Measurements from ENCODE around the gene MXD4. TPM values are rescaled to one million over a fixed set of nuclear protein-coding genes. Genes with fewer than 3 reads are reported as not detected.

Gene MXD4
- polyA plus RNA-seq, 1 donor: 59.0 TPM

DNA sequence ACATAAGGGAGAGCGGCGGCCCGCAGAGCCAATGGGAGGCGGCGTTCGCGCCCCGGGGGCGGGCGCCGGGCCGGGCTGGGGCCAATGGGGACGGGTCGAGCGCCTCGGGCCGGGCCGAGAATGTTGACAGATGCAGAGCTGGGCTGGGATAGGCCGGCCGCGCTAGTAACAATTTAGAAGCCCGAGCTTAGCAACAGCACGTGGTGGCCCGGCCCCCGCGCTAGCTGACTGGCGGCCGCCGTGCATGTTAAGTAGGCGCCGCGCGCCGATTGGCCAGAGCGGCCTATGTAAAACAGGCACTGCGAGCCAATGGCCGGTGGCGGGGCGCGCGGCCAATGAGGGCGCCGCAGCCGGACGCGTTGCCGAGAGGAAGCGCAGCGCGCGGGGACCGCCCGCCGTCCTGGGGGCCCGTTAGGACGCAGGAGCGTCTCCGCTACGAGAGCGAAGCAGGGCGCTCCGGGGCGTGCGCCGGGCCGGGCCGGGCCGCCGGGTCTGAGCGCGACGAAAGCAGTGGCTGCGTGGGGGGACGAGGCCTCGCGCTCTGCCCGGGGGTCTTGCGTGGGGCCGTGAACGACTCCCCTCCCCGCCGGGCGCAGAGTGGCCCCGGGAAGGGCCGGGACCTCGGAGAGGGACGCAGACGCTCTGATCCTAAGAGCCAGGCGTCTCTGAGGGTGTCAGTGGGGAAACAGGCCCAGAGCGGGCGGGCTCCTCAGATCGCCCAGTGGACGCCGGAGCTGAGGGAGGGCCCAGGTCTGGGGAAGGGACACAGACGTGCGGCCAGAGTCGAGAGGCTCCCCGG, 435 bp upstream of the MXD4 start:
- peak; percentile 96 for DNase-seq (ENCODE audit: low read depth)

- no peak for DNase-seq (ENCODE audit: low read depth)
Measured at GRCh38 chr4:2261110-2261852, 628 bp downstream of the MXD4 start.

GRCh38 chr4:2260344-2261109, 1.4 kb downstream of the MXD4 start:
- no peak for DNase-seq (ENCODE audit: low read depth)

DNA sequence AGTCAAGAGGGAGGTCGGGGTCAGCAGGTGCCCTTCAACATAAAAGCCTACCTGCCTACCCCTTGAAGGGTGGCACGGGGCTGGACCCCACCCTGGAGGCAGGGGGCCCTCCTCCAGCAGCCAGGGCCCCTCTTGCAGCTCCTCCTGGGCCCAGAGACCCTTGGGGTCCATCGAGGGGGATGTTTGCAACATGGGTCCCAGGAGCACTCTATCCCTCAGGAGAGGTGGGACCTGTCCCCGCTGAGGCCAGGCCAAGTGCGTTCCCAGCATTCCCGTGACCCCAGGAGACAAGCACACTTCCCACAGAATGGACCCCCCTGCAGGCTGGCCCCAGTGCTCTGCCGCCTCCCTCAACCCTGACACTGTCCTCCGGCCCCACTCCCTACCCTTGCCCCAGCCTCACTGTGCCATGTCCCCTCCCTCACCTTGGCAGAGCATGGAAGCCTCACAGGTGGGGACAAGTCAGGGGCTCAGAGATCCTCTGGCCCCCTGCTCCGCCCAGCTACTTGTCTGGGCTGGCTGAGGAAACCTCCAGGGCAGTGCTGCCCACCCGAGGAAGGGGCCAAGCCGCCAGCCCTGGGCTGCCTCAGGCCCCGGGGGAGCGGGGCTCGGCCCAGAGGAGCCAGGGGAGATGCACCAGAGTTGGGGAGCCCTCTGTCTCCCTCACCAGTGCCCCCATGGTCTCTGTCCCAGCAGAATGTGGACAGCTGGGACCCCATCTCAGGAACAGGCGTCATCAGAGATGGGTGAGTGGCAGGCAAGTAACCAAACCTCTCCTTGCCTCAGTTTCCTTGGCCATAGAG, 2.2 kb downstream of the MXD4 start:
- DNase-seq (ENCODE audit: low read depth): no peak

DNA sequence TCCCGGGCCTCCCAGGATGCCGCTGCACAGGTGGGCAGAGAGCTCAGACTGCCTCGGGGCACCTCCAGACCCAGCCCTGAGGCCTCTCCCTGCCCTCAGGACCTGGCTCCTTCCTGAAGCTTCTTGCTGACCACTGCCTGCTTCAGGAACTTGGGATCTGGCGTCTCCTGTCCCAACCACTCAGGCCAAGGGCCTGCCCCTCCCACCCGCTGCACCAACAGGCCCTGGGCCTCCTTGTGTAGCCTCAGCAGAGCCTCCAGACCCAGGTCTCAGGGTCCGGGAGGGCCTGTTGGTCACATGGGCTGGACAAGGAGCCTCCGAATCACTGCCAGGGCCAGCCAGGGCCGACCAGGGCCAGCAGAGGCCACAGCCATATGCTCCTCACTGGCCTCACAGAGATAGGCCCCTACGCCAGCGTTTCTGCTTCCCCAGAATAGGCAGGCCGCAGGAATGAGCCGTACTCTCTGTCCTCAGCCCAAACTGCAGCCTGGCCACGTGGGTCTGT, 2.8 kb downstream of the MXD4 start:
- DNase-seq (ENCODE audit: low read depth): no peak

DNA sequence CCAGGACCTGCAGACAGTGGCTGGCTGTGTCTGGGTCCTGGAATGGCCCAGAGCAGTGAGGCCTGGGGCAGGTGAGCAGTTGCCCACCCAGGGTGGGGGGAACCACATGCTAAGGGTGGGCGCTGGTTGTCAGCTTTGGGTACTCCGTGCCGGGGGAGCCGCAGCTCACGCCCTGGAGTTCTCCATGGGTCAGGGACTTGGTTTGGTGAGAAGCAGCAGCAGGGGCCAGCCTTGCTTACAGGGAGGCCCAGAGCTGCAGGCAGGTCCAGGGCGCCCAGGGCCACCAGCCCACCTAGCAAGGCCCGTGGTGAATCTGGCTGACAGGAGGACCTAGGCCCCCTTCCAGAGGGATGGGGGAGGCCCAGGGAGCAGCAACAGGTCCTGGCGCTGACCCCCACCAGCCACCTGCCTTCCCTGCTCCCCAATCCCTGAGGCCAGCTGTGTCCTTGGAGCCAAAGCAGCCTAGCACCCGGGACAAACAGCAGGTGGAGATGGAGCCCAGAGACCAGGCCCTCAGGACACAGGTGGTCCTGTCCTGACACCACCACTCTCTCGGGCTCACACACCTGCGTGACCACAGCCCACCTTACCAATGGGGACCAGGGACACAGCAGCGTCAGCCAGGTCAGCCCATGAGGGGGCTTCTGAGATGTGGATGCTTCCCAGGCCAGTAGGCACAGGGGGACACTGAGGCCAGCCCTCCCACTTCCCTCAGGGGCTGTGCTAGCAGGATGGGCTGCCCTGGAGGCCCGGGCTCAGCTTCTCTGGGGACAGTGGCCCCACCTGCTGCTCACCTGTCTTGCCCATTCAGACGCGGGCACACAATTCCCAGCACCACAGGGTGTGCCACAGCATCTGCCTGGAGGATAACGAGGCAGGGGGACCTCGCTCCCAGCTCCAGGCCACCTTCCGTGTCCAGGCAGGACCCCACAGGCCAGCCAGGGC, 3.5 kb downstream of the MXD4 start:
- DNase-seq (ENCODE audit: low read depth): no peak

DNA sequence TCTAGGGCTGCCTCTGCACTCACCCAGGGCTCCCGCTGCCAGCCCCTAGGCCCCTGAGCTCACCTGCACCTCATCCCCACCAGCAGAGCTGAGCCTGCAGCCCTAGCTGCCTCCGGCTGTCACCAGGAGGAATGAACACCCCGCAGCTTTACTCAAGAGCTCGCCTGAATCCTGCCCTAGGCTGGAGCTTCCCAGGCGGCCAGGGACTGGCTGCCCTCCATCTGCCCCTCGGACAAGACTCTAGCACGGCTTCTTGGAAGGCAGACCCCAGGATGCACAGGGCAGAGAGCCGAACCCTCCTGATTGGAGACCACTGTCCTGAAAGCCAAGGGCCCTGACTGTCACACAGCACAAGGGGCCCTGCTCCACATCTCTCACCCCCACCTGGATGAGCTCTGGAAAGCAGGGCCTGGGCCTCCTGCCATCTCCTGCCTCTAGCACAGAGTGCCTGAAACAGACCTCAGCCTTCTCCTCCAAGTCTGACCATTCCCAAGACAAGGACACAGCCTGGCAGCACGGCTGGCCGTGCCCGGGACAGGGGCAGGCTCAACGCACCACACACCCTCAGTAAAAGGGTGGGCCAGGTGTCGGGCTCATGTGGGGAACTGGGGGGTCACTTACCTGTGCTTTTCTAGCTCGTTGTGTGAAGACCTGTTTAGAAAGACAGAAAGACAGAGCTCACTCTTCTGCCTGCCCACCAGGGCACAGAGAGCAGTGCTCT, 4.4 kb downstream of the MXD4 start:
- DNase-seq (ENCODE audit: low read depth): no peak

- DNase-seq (ENCODE audit: low read depth): no peak
Measured at GRCh38 chr4:2256781-2257191, 5.1 kb downstream of the MXD4 start.

DNA sequence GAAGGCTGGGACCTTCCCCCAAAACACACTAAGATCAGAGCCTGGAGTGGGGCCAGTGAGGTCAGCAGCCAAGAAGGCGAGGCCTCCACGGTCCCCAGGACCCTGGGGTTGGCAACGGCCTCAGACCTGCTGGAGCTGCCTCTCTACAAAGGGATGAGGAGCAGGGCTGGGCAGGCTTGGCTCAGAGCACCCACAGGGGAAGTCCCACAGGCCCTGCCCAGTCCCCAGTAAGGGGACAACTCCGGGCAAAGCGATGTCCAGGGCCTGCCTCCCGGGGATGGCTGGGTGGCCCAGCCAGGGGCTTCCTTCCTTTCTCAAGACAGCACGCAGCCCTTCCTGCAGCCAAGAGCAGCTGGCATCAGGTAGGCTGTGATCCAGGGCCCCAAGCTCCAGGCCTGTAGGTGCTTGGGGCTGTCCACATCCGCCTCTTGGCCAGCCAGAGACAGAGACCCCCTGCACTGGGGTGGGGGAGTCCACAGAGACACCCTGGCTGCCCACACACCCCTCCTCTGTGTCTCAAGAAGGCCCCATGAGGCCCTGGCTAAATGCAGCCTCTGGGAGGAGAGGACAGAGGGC, 5.7 kb downstream of the MXD4 start:
- DNase-seq (ENCODE audit: low read depth): no peak

GRCh38 chr4:2255501-2256155, 6.3 kb downstream of the MXD4 start:
- no peak for DNase-seq (ENCODE audit: low read depth)

DNA sequence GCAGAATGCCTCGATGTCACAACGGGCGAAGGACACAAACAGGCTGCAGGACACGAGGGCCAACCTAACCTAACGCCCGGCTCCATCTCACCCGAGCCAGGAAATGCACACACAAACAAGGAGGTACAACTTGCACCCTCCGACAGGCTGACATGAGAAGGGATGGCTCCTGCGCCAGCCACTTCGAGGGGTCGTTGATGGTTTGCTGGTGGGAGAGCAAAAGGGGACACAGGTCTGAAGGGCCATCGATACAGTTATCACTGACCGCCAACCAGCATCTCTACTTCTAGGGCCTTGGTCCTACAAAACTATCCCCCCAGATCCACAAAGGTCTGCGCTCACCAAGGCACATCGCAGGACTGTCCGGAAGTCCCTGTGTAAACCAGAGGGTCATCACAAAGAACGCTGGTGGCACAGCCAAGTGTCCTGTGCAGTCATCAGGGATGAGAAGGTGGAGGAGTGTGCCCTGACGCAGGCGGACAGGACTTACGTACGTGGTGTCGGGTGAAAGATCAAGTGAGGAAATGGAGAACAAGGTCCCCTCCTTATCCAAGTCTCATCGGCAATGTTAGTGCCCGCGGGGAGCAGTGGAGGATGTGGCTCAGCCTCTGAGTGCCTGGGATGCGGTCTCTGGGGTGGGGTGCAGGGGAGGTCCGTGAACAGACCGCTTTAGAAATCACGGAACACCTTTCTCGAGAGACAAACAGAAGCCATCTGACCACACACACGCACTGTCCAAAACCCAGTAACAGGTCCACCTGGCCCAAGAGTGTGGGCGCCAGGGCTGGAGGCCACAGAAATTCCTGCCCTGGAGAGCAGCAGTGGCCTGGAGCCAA, 7.0 kb downstream of the MXD4 start:
- no peak for DNase-seq (ENCODE audit: low read depth)

DNA sequence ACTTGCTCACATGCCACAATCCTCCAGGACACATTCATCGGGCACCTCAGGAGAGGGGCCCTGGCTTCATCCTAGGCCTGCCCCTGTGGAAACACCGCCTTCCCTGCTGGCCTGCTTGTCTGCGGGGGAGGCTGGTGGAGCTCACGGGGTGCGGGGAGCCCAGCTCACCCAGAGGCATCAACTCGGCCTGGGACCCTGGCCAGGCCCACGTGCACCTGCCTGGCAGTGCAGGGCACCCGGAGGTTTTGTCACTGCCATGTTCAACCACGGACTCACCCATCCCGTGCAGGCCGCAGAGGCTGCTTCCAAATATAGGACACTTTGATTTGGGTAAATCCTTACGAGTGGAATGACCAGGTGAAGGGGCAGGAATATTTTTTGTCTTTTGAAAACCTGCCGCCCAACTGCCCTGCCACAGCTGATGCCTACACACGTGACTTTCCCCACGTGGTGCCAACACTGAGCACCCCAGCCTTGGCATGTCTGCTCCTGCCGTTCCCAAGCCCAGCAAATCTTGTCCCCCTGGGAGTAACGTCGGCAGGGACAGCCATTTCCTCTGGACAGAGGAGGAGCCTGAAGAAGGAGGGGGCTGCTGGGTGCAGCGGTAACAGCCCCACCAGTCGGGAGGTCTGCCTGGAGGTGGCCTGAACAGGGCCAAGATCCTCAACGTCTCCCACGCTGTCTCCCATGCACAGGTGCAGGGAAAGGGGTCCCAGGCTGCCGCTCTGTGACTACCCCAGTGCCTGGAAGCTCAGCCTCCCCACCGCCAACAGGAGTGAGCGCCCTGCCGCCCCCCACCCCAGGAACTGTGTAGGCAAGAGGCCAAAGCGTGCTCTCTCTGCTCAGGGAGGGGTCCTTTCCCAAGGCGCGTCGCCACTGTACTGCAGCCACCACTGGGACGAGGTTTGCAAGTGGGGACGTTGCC, 8.5 kb downstream of the MXD4 start:
- no peak for DNase-seq (ENCODE audit: low read depth)

- no peak for DNase-seq (ENCODE audit: low read depth)
Measured at GRCh38 chr4:2252530-2253091, 9.3 kb downstream of the MXD4 start.

- no peak for DNase-seq (ENCODE audit: low read depth)
Measured at GRCh38 chr4:2251795-2252529, 9.9 kb downstream of the MXD4 start.

DNA sequence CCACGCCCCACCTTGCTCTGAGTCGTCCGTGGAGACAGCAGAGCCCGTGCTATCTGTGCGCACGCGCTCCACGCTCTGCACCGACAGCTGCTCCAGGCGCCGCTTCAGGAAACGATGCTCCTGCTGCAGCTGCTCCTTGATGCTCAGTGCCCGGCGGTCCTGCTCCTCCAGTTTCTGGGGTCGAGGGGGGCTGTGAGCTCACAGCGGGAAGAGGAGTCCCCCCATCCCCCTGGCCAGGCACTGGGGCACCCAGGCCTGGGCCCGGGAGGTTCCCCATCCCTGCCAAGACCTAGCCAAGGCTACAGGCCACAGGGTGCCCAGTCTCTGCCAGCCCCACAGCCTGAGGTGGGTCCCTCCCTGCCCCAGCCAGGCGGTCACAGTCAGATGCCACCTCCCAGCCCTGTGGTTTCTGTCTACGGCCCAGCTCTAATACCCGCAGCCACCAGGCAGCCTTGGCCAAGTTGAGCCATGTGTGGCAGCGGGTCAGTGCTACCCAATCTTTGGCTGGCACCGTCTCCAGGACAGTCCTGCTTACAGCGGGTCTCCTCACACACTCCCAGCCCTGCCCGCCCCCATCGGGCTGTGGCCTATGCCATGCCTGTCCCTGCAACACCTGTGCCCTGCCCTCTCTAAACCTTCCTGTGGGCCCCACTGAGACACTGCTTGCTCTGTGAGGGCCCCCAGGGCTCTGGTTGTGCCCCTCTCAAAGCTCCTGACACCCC, 10.7 kb downstream of the MXD4 start:
- DNase-seq (ENCODE audit: low read depth): no peak

Data from forelimb muscle (tissue), 1 donor.